Sigmoid colon (tissue), 7 donors: Measurements from ENCODE around the gene RAB3A. TPM values are rescaled to one million over a fixed set of nuclear protein-coding genes. Genes with fewer than 3 reads are reported as not detected.

Source experiments
- DNase-seq: peaks from one replicate; pipeline ENCODE4 v3.0.0-alpha.2; 2019
- H3K27ac ChIP-seq, 4 donors: fragments of 200-600 bp; sonication (generic); one replicate each; pipeline ENCODE4 v1.5.1; 2016 to 2019; ENCODE audit warnings: mild to moderate bottlenecking in 1 of 4
- H3K27me3 ChIP-seq, 3 donors: fragments of 200-600 bp; sonication (generic); one replicate each; pipeline ENCODE4 v1.5.1; 2019; ENCODE audit warnings: mild to moderate bottlenecking in 1 of 3
- H3K36me3 ChIP-seq, 4 donors: fragments of 200-600 bp; sonication (generic); one replicate each; pipeline ENCODE4 v1.5.1; 2016 to 2019
- H3K4me1 ChIP-seq, 4 donors: fragments of 200-600 bp; sonication (generic); one replicate each; pipeline ENCODE4 v1.5.1; 2017 to 2019
- H3K4me3 ChIP-seq, 4 donors: fragments of 200-600 bp; sonication (generic); one replicate each; pipeline ENCODE4 v1.5.1; 2017 to 2019; ENCODE audit warnings: mild to moderate bottlenecking in 2 of 4, moderate library complexity in 1 of 4
- H3K9me3 ChIP-seq, 4 donors: fragments of 200-600 bp in 3 of 4; sonication (generic) in 3 of 4; one replicate each; pipeline versions ENCODE4 v1.5.1 to v1.6.1; 2013 to 2019
- CTCF ChIP-seq, 4 experiments: fragments of 450-650 bp in 3 of 4; fragments of 200-600 bp in 1 of 4; IDR thresholded peaks; one replicate each; pipeline ENCODE4 v1.5.1; 2016 to 2019; ENCODE audit warnings: antibody characterized with exemption in 4 of 4, mild to moderate bottlenecking in 3 of 4, moderate library complexity in 2 of 4
- EP300 ChIP-seq, 4 donors: sonication (generic); formaldehyde crosslinking; IDR thresholded peaks; one replicate each; pipeline ENCODE4 v1.6.1; 2017; ENCODE audit warnings: antibody characterized with exemption in 4 of 4
- POLR2A ChIP-seq, 2 donors: fragments of 450-650 bp; IDR thresholded peaks; one replicate each; pipeline ENCODE4 v1.6.1; 2016; ENCODE audit warnings: antibody characterized with exemption in 2 of 2, mild to moderate bottlenecking in 2 of 2, moderate library complexity in 2 of 2
- POLR2AphosphoS5 ChIP-seq, 4 donors: sonication (generic); formaldehyde crosslinking; IDR thresholded peaks; one replicate each; pipeline ENCODE4 v1.6.1; 2017; ENCODE audit warnings: antibody characterized with exemption in 4 of 4
- WGBS, 2 donors: extraction: QIAGEN DNeasy Blood & Tissue Kit; methylation state at CpG; one replicate each; pipeline ENCODE4 v1.1.7; 2013; 5-methylcytosine and 5-hydroxymethylcytosine counted together
- intact Hi-C: fragments of 100-400 bp; cut with DNase I; formaldehyde crosslinking; loops from one replicate; pipeline ENCODE4 v1.15.1; 2023
- polyA plus RNA-seq, 3 donors: library from polyadenylated mRNA; stranded (reverse); fragments of 200-250 nt; gene quantifications; one replicate each; pipeline ENCODE4 v1.2.3, GENCODE V29; 2013
- total RNA-seq, 4 donors: library from RNA; depleted of rRNA; stranded (reverse); fragments of >200 nt; gene quantifications; one replicate each; pipeline ENCODE4 v1.1.0, GENCODE V29; 2016
- donor health status: healthy with polysubstance abuse.
- donor health status: Bipolar disorder and iron deficiency.
- donor health status: healthy.

RAB3A gene
- total and polyA plus RNA-seq, 7 donors = 0.66 to 4.8 (median 2.2) TPM

DNA sequence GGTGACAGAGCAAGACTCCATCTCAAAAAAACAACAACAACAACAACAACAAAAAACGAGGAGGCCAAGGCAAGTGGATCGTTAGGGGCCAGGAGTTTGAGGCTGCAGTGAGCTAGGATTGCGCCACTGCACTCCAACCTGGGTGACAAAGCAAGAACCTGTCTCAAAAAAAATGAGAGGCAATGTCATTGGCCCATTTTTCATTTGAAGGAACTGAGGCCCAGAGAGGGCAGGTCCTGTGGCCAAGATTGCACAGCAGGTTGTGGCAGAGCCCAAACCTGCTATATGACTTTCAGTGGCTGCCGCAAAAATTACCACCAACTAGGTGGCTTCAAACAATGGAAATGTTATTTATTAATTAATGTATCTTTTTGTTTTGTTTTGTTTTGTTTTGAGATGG, 45.4 kb downstream of the RAB3A start:
- no peak for DNase-seq
- Histone ChIP-seq H3K27me3 (no peaks in the 10 kb centered on the region), H3K36me3 (peaks cover 0 to 23% (median 15%) of the 10 kb centered on the region in 4 donors), H3K4me1 (peaks cover 0 to 60% (median 56%) of the 10 kb centered on the region in 4 donors), H3K27ac (peak overlapping the region in 2 of 4 donors; percentile 81 to 83), H3K4me3 (no peak overlapping the region), H3K9me3 (no peaks in the 10 kb centered on the region)
- intact Hi-C loops = no loop called here
- WGBS, 2 donors = 80 to 89% methylated on average over 4 of the region's 4 CpGs
- TF ChIP-seq CTCF (IDR thresholded peaks at IDR 0.05) = no peak
- no peak for TF ChIP-seq EP300 (IDR thresholded peaks at IDR 0.05)
- no peak for TF ChIP-seq POLR2AphosphoS5 (IDR thresholded peaks at IDR 0.05)
- TF ChIP-seq POLR2A (IDR thresholded peaks at IDR 0.05) = no peak

GRCh38 chr19:18157465-18158063, 46.3 kb downstream of the RAB3A start:
- TF ChIP-seq POLR2AphosphoS5 (IDR thresholded peaks at IDR 0.05) (no peak), CTCF (IDR thresholded peaks at IDR 0.05) (no peak), POLR2A (IDR thresholded peaks at IDR 0.05) (no peak), EP300 (IDR thresholded peaks at IDR 0.05) (no peak)
- no peak overlapping the region for H3K4me3 ChIP-seq
- H3K4me1 ChIP-seq = peaks cover 0 to 62% (median 57%) of the 10 kb centered on the region in 4 donors
- H3K27me3 ChIP-seq = no peaks in the 10 kb centered on the region
- no peak for DNase-seq
- 21 to 52% methylated on average over 18 of the region's 18 CpGs for WGBS, 2 donors
- H3K9me3 ChIP-seq = no peaks in the 10 kb centered on the region
- H3K36me3 ChIP-seq = peaks cover 0 to 14% (median 8%) of the 10 kb centered on the region in 4 donors
- intact Hi-C loops = no loop called here
- H3K27ac ChIP-seq = peak overlapping the region; percentile 67 to 83 (median 75)

DNA sequence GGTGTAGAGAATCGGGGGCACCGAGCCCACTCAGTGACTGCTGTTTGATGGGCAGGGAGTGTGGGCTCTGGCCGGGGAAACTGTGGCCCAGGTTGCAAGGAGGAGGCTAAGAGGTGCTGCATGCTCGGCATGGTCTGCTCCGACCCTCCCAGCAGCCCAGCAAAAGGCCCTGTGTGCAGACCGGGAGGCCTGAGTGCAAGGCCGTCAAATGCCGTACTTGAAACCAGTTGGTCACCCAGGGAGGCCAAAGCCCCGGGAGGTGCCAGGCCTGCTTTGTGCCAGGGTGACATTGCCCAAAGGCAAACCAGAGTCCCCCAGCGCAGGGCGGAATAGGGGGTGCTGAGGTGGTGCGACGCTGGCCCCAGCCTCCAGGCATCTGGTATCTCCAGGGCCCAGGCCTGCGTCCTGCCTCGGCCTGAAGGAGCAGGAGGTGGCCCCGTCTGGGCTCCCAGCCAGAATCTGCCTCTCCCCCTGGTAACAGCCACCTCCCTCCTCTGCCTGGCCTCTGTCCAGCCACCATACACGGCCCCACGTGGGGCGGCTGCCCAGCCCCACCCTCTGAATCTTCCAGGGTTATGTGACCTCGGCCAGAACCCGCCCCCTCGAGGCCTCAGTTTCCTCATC, 46.9 kb downstream of the RAB3A start:
- H3K4me3 ChIP-seq = no peak overlapping the region
- no peaks in the 10 kb centered on the region for H3K9me3 ChIP-seq
- peak overlapping the region; percentile 67 to 83 (median 75) for H3K27ac ChIP-seq
- H3K36me3 ChIP-seq = peaks cover 0 to 8% (median 6%) of the 10 kb centered on the region in 4 donors
- peak; percentile 96 for DNase-seq
- intact Hi-C loops = no loop called here
- TF ChIP-seq POLR2AphosphoS5 (IDR thresholded peaks at IDR 0.05) (peak; percentile 25 to 63 (median 54)), CTCF (IDR thresholded peaks at IDR 0.05) (no peak)
- peaks cover 0 to 64% (median 57%) of the 10 kb centered on the region in 4 donors for H3K4me1 ChIP-seq
- WGBS, 2 donors = 19 to 48% methylated on average over 22 of the region's 22 CpGs
- no peaks in the 10 kb centered on the region for H3K27me3 ChIP-seq

- H3K36me3 ChIP-seq = peaks cover 0 to 8% (median 6%) of the 10 kb centered on the region in 4 donors
- H3K27ac ChIP-seq = peak overlapping the region; percentile 67 to 83 (median 75)
- intact Hi-C loops = no loop called here
- peaks cover 0 to 64% (median 58%) of the 10 kb centered on the region in 4 donors for H3K4me1 ChIP-seq
- TF ChIP-seq POLR2A (IDR thresholded peaks at IDR 0.05) (no peak), CTCF (IDR thresholded peaks at IDR 0.05) (no peak), POLR2AphosphoS5 (IDR thresholded peaks at IDR 0.05) (no peak), EP300 (IDR thresholded peaks at IDR 0.05) (no peak)
- H3K4me3 ChIP-seq = no peak overlapping the region
- H3K27me3 ChIP-seq = no peaks in the 10 kb centered on the region
- 85 to 93% methylated on average over 6 of the region's 6 CpGs for WGBS, 2 donors
- no peak for DNase-seq
- H3K9me3 ChIP-seq = no peaks in the 10 kb centered on the region
Measured at GRCh38 chr19:18156268-18156667, 47.6 kb downstream of the RAB3A start.
